Ovary (tissue), 3 donors: ENCODE results near the gene FGFR2.

Source experiments
- CTCF ChIP-seq, 3 donors: fragments of 450-650 bp in 2 of 3; fragments of 200-600 bp in 1 of 3; IDR thresholded peaks; one replicate each; pipeline versions ENCODE4 v1.5.1 to v1.8.0; 2016 to 2022; ENCODE audit warnings: antibody characterized with exemption in 3 of 3, mild to moderate bottlenecking in 1 of 3
- POLR2A ChIP-seq: fragments of 450-650 bp; IDR thresholded peaks from one replicate; pipeline ENCODE4 v1.6.1; 2017; ENCODE audit warnings: antibody characterized with exemption, mild to moderate bottlenecking, moderate library complexity
- donor health status: DM: no; HTN: no; CAD: no.

DNA sequence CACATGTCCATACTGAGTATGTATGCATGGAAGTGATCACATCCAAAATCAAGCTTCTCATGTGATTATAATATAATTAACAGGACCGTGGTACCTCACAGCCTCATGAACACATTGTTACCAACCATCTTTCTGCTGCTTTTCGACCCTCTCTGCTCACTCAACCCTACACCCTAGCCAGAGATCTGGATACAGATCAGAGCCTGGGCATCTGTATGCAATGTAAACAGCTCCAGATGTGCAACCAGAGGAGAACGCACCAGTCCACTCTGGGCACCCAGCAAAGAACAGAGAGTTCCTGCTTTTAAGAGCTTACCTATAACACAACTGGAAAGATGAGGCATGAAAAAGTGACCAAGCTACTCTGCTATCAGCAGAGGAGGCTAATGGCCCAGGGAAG is 145.1 kb downstream of the FGFR2 start:
- TF ChIP-seq CTCF (IDR thresholded peaks at IDR 0.05): no peak
- TF ChIP-seq POLR2A: no peak
